HepG2 (cell line): Measurements from ENCODE around the gene SIRT7. TPM values are rescaled to one million over a fixed set of nuclear protein-coding genes. Genes with fewer than 3 reads are reported as not detected.
"Not testable (repeated sequence)": the region's sequence is repeated elsewhere in the genome, so short reads cannot be mapped to it uniquely, and the experiment has no call there.

Experiments used
- ATAC-seq: fragments of 200-7000 bp; cut with Tn5 transposase; 3 replicates; pipeline ENCODE4 v1.9.1; 2020; ENCODE audit warnings: mild to moderate bottlenecking, moderate library complexity
- BruUV-seq: library from RNA; stranded (reverse); fragments of 400-500 nt; replicated peaks from 2 replicates; lab custom pipeline; 2021; lab: Mats Ljungman, UMichigan
- CTCF ChIA-PET: fragments of 300-600 bp; formaldehyde crosslinking; extraction: SDS; loops from one replicate; lab custom pipeline; 2021; ENCODE audit warnings: low total read pairs, inconsistent platforms, low intra/inter-chr PET ratio; lab: Yijun Ruan, JAX
- POLR2A ChIA-PET: fragments of 350-600 bp; sonication (Branson Sonifier 250); formaldehyde crosslinking; loops from one replicate; lab custom pipeline; 2020; ENCODE audit warnings: antibody characterized with exemption, inconsistent platforms; lab: Yijun Ruan, JAX
- DNase-seq: peaks from one replicate; pipeline ENCODE4 v3.0.0-alpha.2; 2015; ENCODE audit warnings: low spot score
- FAIRE-seq: peaks from 3 replicates; lab custom pipeline; 2011; peaks lifted over from hg19 to GRCh38; lab: Jason Lieb, UNC
- H2AFZ ChIP-seq: one replicate; pipeline ENCODE4 v1.6.1; 2011; ENCODE audit warnings: low read length, inconsistent platforms
- H3K27ac ChIP-seq: fragments of 300-600 bp; 3 replicates; pipeline ENCODE4 v1.8.0; 2011; ENCODE audit warnings: mixed run types, mild to moderate bottlenecking, mixed read lengths, low read length, inconsistent platforms; ENCODE audit not compliant: insufficient read depth; ENCODE audit errors: extremely low read length
- H3K27me3 ChIP-seq, 2 experiments: fragments of 200-600 bp in 1 of 2; 2 replicates in 1 of 2; 3 replicates in 1 of 2; pipeline versions ENCODE4 v1.6.0 to v1.8.0; 2011; ENCODE audit warnings: low read length in 2 of 2, mild to moderate bottlenecking in 2 of 2, moderate library complexity in 2 of 2, inconsistent platforms in 1 of 2; ENCODE audit not compliant: insufficient read depth in 2 of 2, control insufficient read depth in 1 of 2
- H3K36me3 ChIP-seq, 2 experiments: fragments of 200-600 bp in 1 of 2; replicated peaks in 1 of 2; 2 replicates in 1 of 2; 3 replicates in 1 of 2; pipeline versions ENCODE4 v1.5.1 to v1.8.0; 2011; ENCODE audit warnings: low read length in 2 of 2, inconsistent platforms in 1 of 2; ENCODE audit not compliant: insufficient read depth in 2 of 2, control insufficient read depth in 1 of 2
- H3K4me1 ChIP-seq: 2 replicates; pipeline ENCODE4 v1.5.1; 2012; ENCODE audit warnings: low read length, inconsistent platforms; ENCODE audit not compliant: insufficient read depth
- H3K4me2 ChIP-seq: 2 replicates; pipeline ENCODE4 v1.6.0; 2011; ENCODE audit warnings: low read depth, low read length, inconsistent platforms
- H3K4me3 ChIP-seq, 3 experiments: fragments of 200-600 bp in 1 of 3; sonication (generic), shearing (Covaris generic) in 1 of 3; replicated peaks in 1 of 3; 2 replicates each; pipeline ENCODE4 v1.5.1; 2011 to 2016; ENCODE audit warnings: low read length in 3 of 3, inconsistent platforms in 2 of 3, low read depth in 2 of 3, mild to moderate bottlenecking in 2 of 3, control low read depth in 1 of 3, mixed read lengths in 1 of 3; ENCODE audit not compliant: insufficient read depth in 1 of 3
- H3K79me2 ChIP-seq: one replicate; pipeline ENCODE4 v1.6.1; 2011; ENCODE audit warnings: low read length, inconsistent platforms; ENCODE audit not compliant: insufficient read depth
- H3K9ac ChIP-seq: 2 replicates; pipeline ENCODE4 v1.6.0; 2011; ENCODE audit warnings: mild to moderate bottlenecking, low read depth, low read length, inconsistent platforms; ENCODE audit not compliant: insufficient read depth
- H3K9me3 ChIP-seq: 2 replicates; pipeline ENCODE4 v1.5.1; 2012; ENCODE audit warnings: mild to moderate bottlenecking, low read length
- H4K20me1 ChIP-seq: 2 replicates; pipeline ENCODE4 v1.6.0; 2011; ENCODE audit warnings: inconsistent platforms, mild to moderate bottlenecking, low read length, moderate library complexity; ENCODE audit not compliant: insufficient read depth
- ASH2L ChIP-seq: fragments of 300-600, 200-600 bp; sonication (generic); IDR thresholded peaks from 2 replicates; pipeline ENCODE4 v1.7.0; 2017; ENCODE audit warnings: low read depth, mild to moderate bottlenecking, moderate library complexity, mixed read lengths, low read length; ENCODE audit not compliant: insufficient read length
- FOSL2 ChIP-seq: sonication (generic); formaldehyde crosslinking; IDR thresholded peaks from 2 replicates; pipeline ENCODE4 v1.4.0; 2020; ENCODE audit warnings: missing genetic modification reagents
- FOXC1 ChIP-seq: sonication (generic); formaldehyde crosslinking; IDR thresholded peaks from 2 replicates; pipeline ENCODE4 v1.8.0; 2022; ENCODE audit warnings: mild to moderate bottlenecking, missing genetic modification reagents, borderline replicate concordance
- KDM5A ChIP-seq: fragments of 200-600 bp; sonication (generic); IDR thresholded peaks from 2 replicates; pipeline ENCODE4 v1.7.0; 2018; ENCODE audit warnings: antibody characterized with exemption, mild to moderate bottlenecking, low read length, borderline replicate concordance
- MAX ChIP-seq: IDR thresholded peaks from 2 replicates; pipeline ENCODE4 v1.6.1; 2012; ENCODE audit warnings: inconsistent platforms
- ZGPAT ChIP-seq: IDR thresholded peaks from 2 replicates; pipeline ENCODE4 v1.6.1; 2016; ENCODE audit warnings: mild to moderate bottlenecking
- ZNF792 ChIP-seq: IDR thresholded peaks from 2 replicates; pipeline ENCODE4 v1.6.1; 2016
- ZSCAN25 ChIP-seq: sonication (generic); formaldehyde crosslinking; IDR thresholded peaks from 2 replicates; pipeline ENCODE4 v1.8.0; 2022; ENCODE audit warnings: mild to moderate bottlenecking, missing genetic modification reagents
- WGBS: methylation state at CpG from one replicate; pipeline ENCODE4 v1.1.6; 2017; ENCODE audit warnings: low lambda C conversion rate; 5-methylcytosine and 5-hydroxymethylcytosine counted together
- in situ Hi-C: cut with HindIII; loops from 2 replicates; pipeline ENCODE4 v1.10.0; 2017; ENCODE audit warnings: low pct_unique_long_range_greater_than_20kb; ENCODE audit not compliant: extremely low pct_ligation_motif_present
- intact Hi-C: fragments of 100-400 bp; cut with micrococcal nuclease; formaldehyde crosslinking; loops from one replicate; pipeline ENCODE4 v1.10.0; 2022; ENCODE audit not compliant: unreplicated experiment
- polyA plus RNA-seq, 8 experiments: library from polyadenylated mRNA; depleted of rRNA in 3 of 8; stranded (reverse) in 7 of 8; unstranded in 1 of 8; fragments of >200 nt; fragmentation: Illumina TruSeq in 4 of 8; extraction: Trizol in 4 of 8; gene quantifications; 2 replicates each; pipeline versions ENCODE4 v1.2.1 to v1.2.3, GENCODE V29; 2011 to 2016; ENCODE audit warnings: low read depth in 4 of 8, missing spikeins in 1 of 8, mixed read lengths in 1 of 8; ENCODE audit not compliant: insufficient read depth in 1 of 8
- total RNA-seq, 5 experiments: library from RNA; depleted of rRNA; stranded (reverse); fragments of >200 nt; fragmentation: Illumina TruSeq; extraction: Trizol; gene quantifications; 2 replicates each; pipeline ENCODE4 v1.2.3, GENCODE V29; 2016; ENCODE audit warnings: low read depth in 1 of 5
- TF ChIP-seq, protein P1 (sequence below): IDR thresholded peaks from 2 replicates; pipeline ENCODE4 v1.6.1; 2016; ENCODE audit warnings: missing compliant biosample characterization, missing genetic modification reagents, borderline replicate concordance

The SIRT7 gene
- total and polyA plus RNA-seq, 2 of the 13 experiments (the other 11 are each of a cell fraction or from before 2014, with no cell fraction given) = 8.3 to 24.8 TPM

- intact Hi-C loops, CTCF ChIA-PET, in situ Hi-C loops, BruUV-seq, H3K27me3 ChIP-seq, DNase-seq, H3K9me3 ChIP-seq, H4K20me1 ChIP-seq, H2AFZ ChIP-seq: not testable (repeated sequence)
- Histone ChIP-seq H3K4me1 (peaks cover 28% of the 10 kb centered on the region), H3K4me2 (peak overlapping the region; percentile 83), H3K4me3 (peak overlapping the region in 2 of 3 experiments; percentile 87 to 93; a peak in 3 of 6 replicates), H3K79me2 (peaks cover 50% of the 10 kb centered on the region), H3K27ac (peak overlapping the region; percentile 27), H3K36me3 (peaks cover 45 to 57% of the 10 kb centered on the region in 2 experiments), H3K9ac (peak overlapping the region; percentile 50; the same call in 1 of the 2 replicates)
- WGBS = 32% methylated on average over 9 of the region's 9 CpGs
- FAIRE-seq = peak; percentile 60
- peak; percentile 44 for ATAC-seq
- POLR2A ChIA-PET = interaction anchor here (1.7 to 2.8 kb wide), 2 partner anchors 9 to 73 kb away, joined by 5 to 49 read pairs; partner anchors contain the start of gene MAFG
- TF ChIP-seq FOSL2 (CRISPR knock-in tag) (0 out of 2 replicates have a peak, but pooled peaks have one; percentile 2), ZGPAT (CRISPR knock-in tag) (0 out of 2 replicates have a peak, but pooled peaks have one; percentile 8), ZSCAN25 (0 out of 2 replicates have a peak, but pooled peaks have one; percentile 23), FOXC1 (CRISPR knock-in tag) (0 out of 2 replicates have a peak, but pooled peaks have one; percentile 46), MAX (0 out of 2 replicates have a peak, but pooled peaks have one; percentile 1), ASH2L (peak; percentile 0), KDM5A (peak; percentile 18; the same call in 1 of the 2 replicates), ZNF792 (CRISPR knock-in tag) (0 out of 2 replicates have a peak, but pooled peaks have one; percentile 7)
- TF ChIP-seq, protein P1, sequence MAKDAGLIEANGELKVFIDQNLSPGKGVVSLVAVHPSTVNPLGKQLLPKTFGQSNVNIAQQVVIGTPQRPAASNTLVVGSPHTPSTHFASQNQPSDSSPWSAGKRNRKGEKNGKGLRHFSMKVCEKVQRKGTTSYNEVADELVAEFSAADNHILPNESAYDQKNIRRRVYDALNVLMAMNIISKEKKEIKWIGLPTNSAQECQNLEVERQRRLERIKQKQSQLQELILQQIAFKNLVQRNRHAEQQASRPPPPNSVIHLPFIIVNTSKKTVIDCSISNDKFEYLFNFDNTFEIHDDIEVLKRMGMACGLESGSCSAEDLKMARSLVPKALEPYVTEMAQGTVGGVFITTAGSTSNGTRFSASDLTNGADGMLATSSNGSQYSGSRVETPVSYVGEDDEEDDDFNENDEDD (CRISPR knock-in tag) = peak; percentile 5; the same call in 1 of the 2 replicates
These were observed 325 bp upstream of the SIRT7 start for GRCh38 chr17:81918333-81918669.
